ENCODE results near the gene NF1. TPM values are rescaled to one million over a fixed set of nuclear protein-coding genes. Genes with fewer than 3 reads are reported as not detected.

NF1 gene
- total and polyA plus RNA-seq, 9 donors, result 13.8 to 30.4 (median 22.8) TPM

GRCh38 chr17:31405890-31406371, 311.2 kb downstream of the NF1 start:
- Histone ChIP-seq H3K4me3 (ENCODE audit: low read length) (no peak overlapping the region), H3K4me1 (ENCODE audit: control insufficient read depth, insufficient read depth, low read length) (no peaks in the 10 kb centered on the region), H3K36me3 (ENCODE audit: control insufficient read depth, insufficient read depth, low read length) (no peaks in the 10 kb centered on the region), H3K27me3 (ENCODE audit: control insufficient read depth, insufficient read depth, low read length) (peaks cover 4% of the 10 kb centered on the region), H3K27ac (ENCODE audit: low read length) (no peak overlapping the region), H3K9me3 (replicated peaks; ENCODE audit: control insufficient read depth, low read depth, low read length) (no peaks in the 10 kb centered on the region)
- 29% methylated on average over 4 of the region's 5 CpGs for WGBS (ENCODE audit: insufficient coverage)
- DNase-seq, result no peak

GRCh38 chr17:31408586-31408985, 313.8 kb downstream of the NF1 start:
- 71% methylated on average over 3 of the region's 4 CpGs for WGBS (ENCODE audit: insufficient coverage)
- DNase-seq, result no peak
- peaks cover 4% of the 10 kb centered on the region for H3K27me3 ChIP-seq (ENCODE audit: control insufficient read depth, insufficient read depth, low read length)
- no peak overlapping the region for H3K4me3 ChIP-seq (ENCODE audit: low read length)
- H3K36me3 ChIP-seq (ENCODE audit: control insufficient read depth, insufficient read depth, low read length), result no peaks in the 10 kb centered on the region
- peaks cover 9% of the 10 kb centered on the region for H3K4me1 ChIP-seq (ENCODE audit: control insufficient read depth, insufficient read depth, low read length)
- no peak overlapping the region for H3K27ac ChIP-seq (ENCODE audit: low read length)
- no peaks in the 10 kb centered on the region for H3K9me3 ChIP-seq (replicated peaks; ENCODE audit: control insufficient read depth, low read depth, low read length)

DNA sequence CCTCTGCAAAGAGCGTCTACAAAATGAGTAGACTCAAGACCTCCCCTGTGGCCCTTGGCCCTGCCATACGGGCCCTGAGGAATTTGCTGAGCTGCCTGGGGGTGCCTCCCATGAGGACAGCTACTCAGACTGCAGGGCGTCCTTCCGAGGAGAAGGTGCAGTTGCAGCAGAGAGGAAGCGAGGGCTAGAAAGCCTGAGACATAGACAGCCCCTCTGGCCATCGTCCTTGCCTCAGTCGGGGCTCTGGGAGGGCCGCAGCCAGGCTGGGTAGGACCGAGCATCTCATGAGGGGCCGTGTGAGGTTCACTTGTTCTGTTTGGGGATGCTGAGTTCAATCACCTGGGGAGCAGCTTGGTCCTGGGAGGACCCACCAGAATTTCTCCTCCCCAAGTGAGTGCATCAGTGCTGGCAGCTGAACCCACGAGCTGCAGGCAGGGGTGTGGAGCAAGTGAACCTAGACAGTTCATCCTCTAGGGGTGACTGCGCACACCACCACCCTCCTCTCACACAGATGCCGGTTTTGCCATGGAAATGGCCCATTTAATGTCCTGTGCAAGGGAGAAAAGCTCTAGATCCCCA, 317.0 kb downstream of the NF1 start:
- Histone ChIP-seq H3K4me3 (ENCODE audit: low read length) (no peak overlapping the region), H3K27ac (ENCODE audit: low read length) (no peak overlapping the region), H3K4me1 (ENCODE audit: control insufficient read depth, insufficient read depth, low read length) (peaks cover 30% of the 10 kb centered on the region), H3K9me3 (replicated peaks; ENCODE audit: control insufficient read depth, low read depth, low read length) (no peaks in the 10 kb centered on the region), H3K27me3 (ENCODE audit: control insufficient read depth, insufficient read depth, low read length) (no peaks in the 10 kb centered on the region), H3K36me3 (ENCODE audit: control insufficient read depth, insufficient read depth, low read length) (no peaks in the 10 kb centered on the region)
- WGBS (ENCODE audit: insufficient coverage), result 69% methylated on average over 11 of the region's 13 CpGs
- no peak for DNase-seq

DNA sequence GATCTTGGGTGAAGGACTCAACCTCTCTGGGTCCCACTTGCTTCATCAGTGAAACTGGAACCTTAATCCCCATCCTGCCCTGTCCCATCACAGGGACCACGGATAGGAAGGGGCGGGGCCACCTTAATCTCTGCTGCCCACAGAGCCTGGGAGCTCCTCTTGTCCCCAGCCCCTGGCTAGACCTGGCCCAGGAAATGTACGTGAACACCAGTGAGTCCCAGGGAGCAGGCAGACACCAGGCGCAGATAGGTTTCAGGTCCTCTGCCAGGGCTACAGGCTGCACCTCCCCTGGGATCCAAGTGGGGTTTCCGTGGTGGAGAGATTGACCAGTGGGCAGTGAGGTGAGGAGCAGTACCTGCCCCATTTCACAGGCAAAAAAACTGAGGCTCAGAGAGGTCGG, 317.7 kb downstream of the NF1 start:
- H3K4me1 ChIP-seq (ENCODE audit: control insufficient read depth, insufficient read depth, low read length), result peaks cover 30% of the 10 kb centered on the region
- H3K27ac ChIP-seq (ENCODE audit: low read length), result no peak overlapping the region
- DNase-seq, result no peak
- no peaks in the 10 kb centered on the region for H3K9me3 ChIP-seq (replicated peaks; ENCODE audit: control insufficient read depth, low read depth, low read length)
- no peak overlapping the region for H3K4me3 ChIP-seq (ENCODE audit: low read length)
- no peaks in the 10 kb centered on the region for H3K36me3 ChIP-seq (ENCODE audit: control insufficient read depth, insufficient read depth, low read length)
- WGBS (ENCODE audit: insufficient coverage), result 71% methylated on average over 5 of the region's 6 CpGs
- no peaks in the 10 kb centered on the region for H3K27me3 ChIP-seq (ENCODE audit: control insufficient read depth, insufficient read depth, low read length)

- no peak overlapping the region for H3K27ac ChIP-seq (ENCODE audit: low read length)
- H3K36me3 ChIP-seq (ENCODE audit: control insufficient read depth, insufficient read depth, low read length), result no peaks in the 10 kb centered on the region
- no peaks in the 10 kb centered on the region for H3K9me3 ChIP-seq (replicated peaks; ENCODE audit: control insufficient read depth, low read depth, low read length)
- no peak for DNase-seq
- no peak overlapping the region for H3K4me3 ChIP-seq (ENCODE audit: low read length)
- peaks cover 30% of the 10 kb centered on the region for H3K4me1 ChIP-seq (ENCODE audit: control insufficient read depth, insufficient read depth, low read length)
- 29% methylated on average over 10 of the region's 15 CpGs for WGBS (ENCODE audit: insufficient coverage)
- H3K27me3 ChIP-seq (ENCODE audit: control insufficient read depth, insufficient read depth, low read length), result no peaks in the 10 kb centered on the region
Measured at GRCh38 chr17:31413081-31413799, 318.5 kb downstream of the NF1 start.

GRCh38 chr17:31413874-31414549, 319.2 kb downstream of the NF1 start:
- no peak for DNase-seq
- H3K36me3 ChIP-seq (ENCODE audit: control insufficient read depth, insufficient read depth, low read length), result no peaks in the 10 kb centered on the region
- no peak overlapping the region for H3K27ac ChIP-seq (ENCODE audit: low read length)
- H3K9me3 ChIP-seq (replicated peaks; ENCODE audit: control insufficient read depth, low read depth, low read length), result no peaks in the 10 kb centered on the region
- no peak overlapping the region for H3K4me3 ChIP-seq (ENCODE audit: low read length)
- H3K4me1 ChIP-seq (ENCODE audit: control insufficient read depth, insufficient read depth, low read length), result peaks cover 30% of the 10 kb centered on the region
- no peaks in the 10 kb centered on the region for H3K27me3 ChIP-seq (ENCODE audit: control insufficient read depth, insufficient read depth, low read length)
- WGBS (ENCODE audit: insufficient coverage), result 35% methylated on average over 7 of the region's 12 CpGs

- Histone ChIP-seq H3K27me3 (ENCODE audit: control insufficient read depth, insufficient read depth, low read length) (no peaks in the 10 kb centered on the region), H3K9me3 (replicated peaks; ENCODE audit: control insufficient read depth, low read depth, low read length) (no peaks in the 10 kb centered on the region), H3K4me1 (ENCODE audit: control insufficient read depth, insufficient read depth, low read length) (peaks cover 30% of the 10 kb centered on the region), H3K27ac (ENCODE audit: low read length) (no peak overlapping the region), H3K4me3 (ENCODE audit: low read length) (no peak overlapping the region), H3K36me3 (ENCODE audit: control insufficient read depth, insufficient read depth, low read length) (no peaks in the 10 kb centered on the region)
- 72% methylated on average over 6 of the region's 6 CpGs for WGBS (ENCODE audit: insufficient coverage)
- no peak for DNase-seq
Measured at GRCh38 chr17:31414550-31414918, 319.8 kb downstream of the NF1 start.

DNA sequence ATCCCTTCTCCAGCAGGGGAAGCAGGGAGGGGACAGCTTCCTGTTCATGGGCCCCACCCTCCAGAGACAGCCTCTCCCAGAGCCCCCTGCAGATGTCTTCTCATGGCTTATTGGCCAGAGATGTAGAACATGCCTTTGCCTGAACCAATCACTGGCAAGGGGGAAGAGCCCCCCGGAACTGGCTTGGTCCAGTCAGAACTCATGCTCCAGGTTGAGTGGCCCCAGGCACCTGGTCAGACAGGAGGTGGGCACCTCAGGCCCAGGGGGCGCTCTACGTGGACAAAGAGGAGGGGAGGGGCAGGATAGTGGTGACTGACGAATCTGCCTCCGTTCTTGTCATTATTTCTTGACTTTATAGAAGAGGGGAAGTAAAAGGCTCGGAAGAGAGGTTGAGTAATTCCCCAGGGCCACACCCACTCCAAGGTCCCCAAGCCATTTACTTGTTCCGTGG, 320.3 kb downstream of the NF1 start:
- no peak for DNase-seq
- WGBS (ENCODE audit: insufficient coverage), result 42% methylated on average over 3 of the region's 7 CpGs

DNA sequence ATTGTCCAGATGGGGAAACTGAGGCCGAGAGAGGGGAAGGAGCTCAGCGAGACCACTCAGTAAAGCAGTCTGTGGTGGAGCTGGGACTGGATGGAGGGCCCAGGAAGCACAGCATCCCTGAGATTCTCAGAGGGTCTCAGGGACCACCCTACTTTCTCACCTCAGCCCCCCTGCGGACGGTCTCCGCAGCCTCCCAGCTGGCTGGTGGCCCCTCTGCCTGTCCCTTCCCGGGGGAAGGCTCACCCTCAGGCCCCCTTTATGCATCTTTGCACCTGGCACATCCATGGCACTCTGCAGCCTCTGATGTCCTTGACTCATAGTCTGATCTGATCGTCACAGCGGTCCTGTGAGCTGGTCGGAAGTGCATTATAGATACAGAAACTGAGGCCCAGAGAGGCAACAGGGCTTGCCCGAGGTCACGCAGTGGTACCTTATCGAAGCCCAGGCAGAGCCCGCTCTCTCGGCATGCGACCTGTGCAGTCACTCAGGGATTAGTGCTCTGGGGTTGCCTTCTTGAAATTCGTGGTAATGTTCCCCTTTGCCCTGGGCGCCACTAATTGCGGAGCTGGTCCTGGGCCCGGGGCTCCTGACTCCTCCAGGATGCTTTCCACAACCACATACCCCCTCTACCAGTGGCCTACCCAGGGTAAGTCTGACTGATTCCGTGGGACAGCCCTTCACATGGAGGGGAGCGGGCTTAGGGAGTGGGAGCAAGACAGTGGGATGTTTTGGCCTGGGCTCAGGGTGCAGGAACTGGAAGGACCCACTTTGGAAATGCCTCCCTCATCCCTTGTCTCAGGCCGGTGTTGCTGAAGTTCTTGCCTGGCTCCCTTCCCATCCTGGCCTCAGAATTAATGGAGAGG, 321.1 kb downstream of the NF1 start:
- 79% methylated on average over 18 of the region's 22 CpGs for WGBS (ENCODE audit: insufficient coverage)
- Histone ChIP-seq H3K27me3 (ENCODE audit: control insufficient read depth, insufficient read depth, low read length) (no peaks in the 10 kb centered on the region), H3K4me3 (ENCODE audit: low read length) (no peak overlapping the region), H3K4me1 (ENCODE audit: control insufficient read depth, insufficient read depth, low read length) (peaks cover 30% of the 10 kb centered on the region), H3K36me3 (ENCODE audit: control insufficient read depth, insufficient read depth, low read length) (no peaks in the 10 kb centered on the region), H3K27ac (ENCODE audit: low read length) (no peak overlapping the region), H3K9me3 (replicated peaks; ENCODE audit: control insufficient read depth, low read depth, low read length) (no peaks in the 10 kb centered on the region)
- DNase-seq, result no peak

More for the DNA sequence above, 320.3 kb downstream of the NF1 start:
- H3K9me3 ChIP-seq (replicated peaks; ENCODE audit: control insufficient read depth, low read depth, low read length), result no peaks in the 10 kb centered on the region
- H3K27ac ChIP-seq (ENCODE audit: low read length), result no peak overlapping the region
- peaks cover 30% of the 10 kb centered on the region for H3K4me1 ChIP-seq (ENCODE audit: control insufficient read depth, insufficient read depth, low read length)
- no peaks in the 10 kb centered on the region for H3K36me3 ChIP-seq (ENCODE audit: control insufficient read depth, insufficient read depth, low read length)
- H3K4me3 ChIP-seq (ENCODE audit: low read length), result no peak overlapping the region
- no peaks in the 10 kb centered on the region for H3K27me3 ChIP-seq (ENCODE audit: control insufficient read depth, insufficient read depth, low read length)
